GM19025 (cell line): ENCODE results near the gene PTPRT.

Source experiments
- ATAC-seq: cut with Tn5 transposase; IDR thresholded peaks from one replicate; pipeline ENCODE4 v1.9.1; 2021; ENCODE audit warnings: mild to moderate bottlenecking, low read depth, moderate library complexity; ENCODE audit not compliant: unreplicated experiment

Gene PTPRT

DNA sequence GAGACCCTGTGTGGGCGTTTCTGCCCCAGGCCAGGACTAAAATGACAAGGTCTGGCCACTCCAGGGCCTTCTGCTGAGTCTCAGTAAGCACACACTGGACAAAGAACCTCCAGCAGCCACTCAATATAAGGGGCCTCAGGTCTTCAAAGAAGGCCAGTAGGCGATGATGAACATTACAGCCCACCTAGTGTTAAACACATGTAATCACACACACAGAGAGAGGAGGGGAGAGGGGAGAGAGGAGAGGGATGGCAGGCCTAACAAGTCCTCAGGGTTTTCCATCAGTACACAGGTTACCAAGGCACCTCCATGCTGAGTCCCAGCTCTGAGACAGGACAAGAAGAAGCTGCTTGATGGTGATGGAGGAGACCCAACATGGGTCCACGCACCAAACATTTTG is 325.6 kb downstream of the PTPRT start:
- no peak for ATAC-seq

DNA sequence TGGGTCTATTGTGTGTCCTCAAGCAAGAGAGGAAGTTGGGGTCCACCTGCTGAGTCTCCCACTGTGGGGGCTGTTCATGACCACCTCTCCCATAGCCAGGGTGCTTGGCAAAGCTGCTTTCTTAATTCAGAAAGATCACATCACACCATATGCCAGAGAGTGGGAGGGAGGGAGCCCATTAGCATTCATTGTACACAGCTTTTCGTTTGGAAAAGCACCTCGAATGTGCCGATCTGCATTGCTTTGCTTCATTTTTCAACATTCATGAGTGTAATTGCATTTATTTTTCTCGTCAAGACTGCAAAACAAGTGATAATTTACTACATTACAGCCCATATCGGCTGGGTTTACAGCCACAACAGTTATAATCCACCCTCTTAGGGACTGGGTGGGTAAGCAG is 327.3 kb downstream of the PTPRT start:
- ATAC-seq, result no peak

DNA sequence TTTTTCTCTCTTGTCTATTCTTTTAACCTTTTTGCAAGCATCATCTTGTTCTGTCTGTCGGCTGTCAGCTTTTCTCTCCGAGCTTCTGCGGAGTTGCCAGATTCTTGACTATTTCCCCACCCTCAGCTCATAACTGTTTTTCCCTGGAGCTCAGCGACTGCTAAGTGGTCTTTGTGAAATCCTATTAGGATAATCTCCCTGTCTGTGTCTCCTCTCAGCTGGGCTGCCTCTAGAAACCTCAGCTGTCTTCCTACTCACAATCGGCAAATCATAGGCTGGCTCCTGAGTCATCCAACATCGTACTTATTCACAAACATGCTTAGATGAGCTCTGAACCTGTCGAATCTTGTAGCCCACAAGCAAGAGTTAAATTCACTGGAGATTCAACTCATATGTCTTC is 332.3 kb downstream of the PTPRT start:
- ATAC-seq, result no peak

DNA sequence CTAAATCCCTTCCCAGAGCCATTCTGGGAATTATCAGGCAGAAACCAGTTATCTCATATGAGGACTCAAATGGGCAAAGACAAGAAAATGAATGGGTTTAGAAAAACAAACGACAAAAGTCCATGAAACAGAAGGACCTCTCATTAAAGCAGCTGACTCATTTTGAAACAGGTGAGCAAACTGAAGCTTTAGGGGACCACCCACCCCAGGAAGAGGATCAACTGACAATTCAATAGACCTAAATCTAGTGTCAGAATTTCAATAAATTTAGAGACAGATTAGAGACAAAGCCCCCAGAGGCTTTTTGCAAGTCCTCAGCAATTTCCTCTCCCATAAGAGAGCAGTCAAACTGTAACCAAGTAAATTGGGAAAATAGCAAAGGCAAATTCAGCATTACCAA is 333.8 kb downstream of the PTPRT start:
- no peak for ATAC-seq

DNA sequence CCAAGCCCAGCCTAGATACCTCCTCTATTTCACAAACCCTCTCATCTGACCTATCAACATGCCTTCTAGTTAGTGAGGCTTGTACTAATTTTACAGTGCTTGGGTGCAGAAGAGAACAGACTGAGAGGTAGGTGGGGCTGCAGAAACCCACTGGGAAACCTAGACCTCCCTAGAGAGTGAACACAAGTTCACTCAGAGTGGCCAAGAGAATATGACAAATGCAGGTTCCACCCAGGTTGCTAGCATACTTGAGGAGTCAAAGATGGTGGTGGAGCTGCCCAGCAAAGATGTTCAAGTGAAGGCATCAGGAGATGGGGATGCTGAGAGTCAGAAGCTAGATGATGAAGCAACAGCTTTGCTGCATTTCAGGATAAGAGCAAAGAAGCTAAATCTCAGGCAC is 337.0 kb downstream of the PTPRT start:
- no peak for ATAC-seq

DNA sequence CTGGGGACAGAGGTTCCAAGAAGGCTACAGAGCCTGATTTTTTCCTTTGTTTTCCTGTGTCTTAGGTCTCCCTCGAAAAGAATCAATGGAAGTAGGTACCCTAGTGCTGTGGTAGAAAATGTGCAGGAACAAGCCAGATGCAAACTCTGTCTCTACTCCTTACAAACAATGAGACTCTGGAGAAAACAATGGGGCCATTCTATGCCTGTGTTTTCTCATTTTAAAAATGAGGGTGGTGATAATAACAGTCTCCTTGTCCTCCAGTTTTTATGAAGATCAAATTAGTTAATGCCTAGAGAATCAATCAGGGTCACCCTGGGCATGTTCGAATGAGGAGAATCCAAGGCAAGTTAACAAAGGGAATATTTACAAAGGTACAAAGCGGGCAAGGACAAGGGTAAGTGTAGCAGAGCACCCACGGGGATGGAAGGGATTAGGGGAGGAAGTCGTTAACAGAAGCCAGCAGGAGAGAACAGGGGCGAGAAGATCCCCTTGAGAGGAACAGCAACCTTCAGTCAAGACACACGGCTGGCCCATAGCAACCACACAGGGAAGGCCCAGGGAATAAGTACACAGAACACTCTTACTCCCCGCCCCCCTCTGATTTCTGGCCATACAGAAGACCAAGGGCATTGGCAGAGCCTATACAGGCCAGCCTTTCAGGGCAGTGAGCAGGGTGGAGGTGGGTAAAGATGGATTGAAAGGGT is 342.8 kb downstream of the PTPRT start:
- no peak for ATAC-seq

DNA sequence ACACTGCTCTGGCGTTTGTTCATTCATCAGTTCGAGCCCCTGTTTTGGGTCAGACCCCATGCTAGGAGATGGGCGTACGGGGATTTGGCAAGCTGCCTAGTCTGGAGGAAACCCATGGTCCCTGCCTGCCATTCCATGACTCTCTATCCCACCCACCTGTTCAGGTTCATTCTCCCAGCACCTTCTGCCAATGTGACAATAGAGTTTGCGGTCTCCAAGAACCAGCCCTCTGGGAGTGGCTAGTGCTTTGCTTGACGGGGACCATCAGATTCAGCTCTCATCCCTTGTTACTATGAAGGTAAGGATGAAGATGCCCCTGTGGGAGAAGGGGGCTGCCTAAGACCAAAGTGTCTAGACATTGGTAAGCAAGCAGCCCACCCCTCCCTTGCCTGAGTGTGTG is 345.0 kb downstream of the PTPRT start:
- ATAC-seq, result no peak

DNA sequence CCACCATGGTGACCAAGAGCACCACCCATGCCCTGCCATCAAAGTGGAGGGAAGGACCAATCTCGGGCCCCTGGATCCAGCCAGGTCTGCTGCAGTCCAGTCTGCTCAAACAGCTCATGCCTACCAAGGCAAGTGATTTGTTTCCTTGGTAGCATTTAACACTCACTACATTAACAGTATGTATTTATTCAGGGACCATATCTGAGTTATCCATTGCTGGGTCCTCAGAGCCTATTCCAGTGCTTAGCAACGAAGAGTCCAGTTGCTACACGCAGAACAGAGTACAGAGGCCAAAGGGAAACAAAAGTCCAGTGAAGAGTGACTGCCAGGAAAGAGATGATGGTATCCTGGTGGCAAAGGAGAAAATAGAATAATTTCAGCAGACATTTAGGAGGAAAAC is 352.2 kb downstream of the PTPRT start:
- no peak for ATAC-seq

DNA sequence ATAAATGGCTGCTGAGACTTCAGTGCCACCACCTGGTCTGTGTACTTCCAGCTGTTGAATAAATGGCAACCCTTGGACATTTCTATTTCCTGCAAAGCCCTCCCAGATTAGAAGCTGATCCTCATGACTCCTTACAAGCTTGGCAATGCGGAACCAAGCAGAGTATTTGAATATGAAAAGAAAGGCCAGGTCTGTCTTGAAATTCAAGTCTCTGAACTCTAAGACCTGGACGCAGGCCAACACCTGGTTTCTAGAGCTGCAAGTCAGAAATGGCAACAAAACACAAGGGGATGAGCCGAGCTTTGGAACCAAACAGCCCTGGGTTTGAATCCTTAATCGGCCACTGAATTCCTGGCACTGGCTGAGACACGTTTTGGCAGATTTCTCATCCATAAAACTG is 353.4 kb downstream of the PTPRT start:
- ATAC-seq, result no peak

DNA sequence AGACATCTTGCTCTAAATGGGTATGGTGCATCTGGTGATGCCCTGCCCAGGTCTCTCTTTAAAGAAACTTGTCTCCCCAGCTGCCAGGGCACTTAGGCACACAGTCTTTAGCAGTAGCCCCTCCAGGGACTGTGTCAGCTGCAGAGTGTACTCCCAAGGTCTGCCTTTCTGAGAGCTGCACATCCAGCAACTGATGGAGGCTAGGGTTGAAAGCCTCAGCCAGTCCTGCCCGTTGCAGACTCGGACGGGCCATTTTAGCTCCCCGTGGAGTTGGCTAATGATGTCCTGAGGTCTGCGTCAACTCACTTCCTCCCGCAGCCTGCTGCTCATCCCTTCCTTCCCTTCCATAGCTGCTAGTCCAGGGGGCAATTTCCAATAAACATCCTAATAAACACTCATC is 381.8 kb downstream of the PTPRT start:
- ATAC-seq, result no peak

DNA sequence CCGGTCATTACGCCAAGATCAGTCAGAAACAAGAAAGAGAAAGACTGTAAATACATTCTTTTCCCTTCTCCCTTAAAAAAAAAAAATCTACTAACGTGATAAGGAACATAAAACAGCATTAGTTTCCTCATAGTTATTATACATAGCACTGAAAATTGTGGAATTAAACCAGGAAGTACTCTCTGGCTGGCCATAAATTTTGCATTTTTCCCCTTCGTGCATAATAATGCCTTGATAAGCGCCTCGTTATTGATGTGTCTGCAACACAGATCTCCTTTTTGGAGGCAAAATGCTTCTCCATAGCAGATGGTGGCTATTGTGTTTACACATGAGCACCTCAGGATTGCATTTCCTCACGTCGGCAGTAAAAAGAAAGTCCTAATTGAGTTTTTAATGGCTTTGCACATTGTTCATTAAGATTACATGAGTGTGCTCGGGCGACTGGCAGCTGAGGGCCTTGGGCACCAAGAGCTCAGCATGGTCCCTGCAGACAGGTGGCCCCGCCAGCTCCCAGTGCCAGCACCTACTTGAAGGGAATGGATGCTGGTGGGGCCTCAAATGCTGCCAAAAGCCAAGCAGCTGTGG is 394.5 kb downstream of the PTPRT start:
- no peak for ATAC-seq

DNA sequence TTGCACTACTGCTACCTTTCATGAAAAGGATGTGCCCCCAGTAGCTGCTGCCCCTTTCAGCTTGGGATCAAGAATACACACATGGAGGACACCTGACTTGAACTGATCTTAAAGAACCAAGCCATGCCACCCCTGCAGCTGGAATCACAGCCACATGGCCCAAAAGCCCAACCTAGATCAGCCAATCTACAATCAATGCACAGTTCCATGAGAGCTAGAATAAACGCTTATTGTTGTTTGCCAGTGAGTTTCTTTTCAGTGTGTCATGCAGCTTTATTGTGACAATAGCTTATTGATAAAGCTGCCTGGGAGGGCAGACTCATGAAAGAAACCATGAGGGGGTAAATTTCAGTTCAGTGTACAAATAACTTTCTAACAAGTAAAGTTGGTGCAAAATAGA is 397.7 kb downstream of the PTPRT start:
- ATAC-seq, result no peak

DNA sequence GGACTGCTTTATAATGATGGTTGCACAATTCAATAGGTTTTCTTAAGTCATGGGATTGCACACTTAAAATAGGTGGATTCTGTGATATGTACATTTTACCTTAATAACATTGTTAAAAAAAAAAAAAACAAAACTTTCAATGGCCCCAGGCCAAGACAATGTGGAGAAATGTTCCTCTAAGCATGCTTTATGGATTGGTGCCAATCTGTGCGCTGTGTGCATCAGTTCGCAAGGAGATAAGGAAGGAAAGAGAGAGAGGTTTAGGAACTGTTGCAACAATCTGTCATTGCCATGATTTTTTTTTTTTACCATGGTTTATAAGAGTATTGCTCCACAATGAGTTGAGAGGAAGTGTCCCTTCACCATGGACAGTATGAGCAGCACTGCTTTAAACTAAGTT is 399.6 kb downstream of the PTPRT start:
- ATAC-seq, result no peak

DNA sequence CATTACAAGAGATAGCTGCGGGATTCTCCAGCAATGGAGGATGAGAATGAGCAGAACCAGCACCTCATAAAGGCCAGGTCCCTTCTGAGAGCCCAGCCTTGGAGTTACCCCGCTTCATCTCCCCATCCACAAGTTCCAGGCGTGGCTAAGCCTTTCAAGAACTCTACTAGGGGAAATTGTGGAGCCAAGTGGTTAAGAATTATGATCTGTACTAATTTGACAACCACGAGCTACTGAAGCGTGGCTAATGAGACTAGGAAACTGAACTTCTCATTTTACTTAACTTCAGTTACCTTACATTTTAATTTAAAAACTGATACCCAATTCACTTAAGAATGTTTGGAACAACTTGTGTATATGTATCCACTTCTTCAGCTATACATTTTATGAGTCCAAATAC is 401.0 kb downstream of the PTPRT start:
- no peak for ATAC-seq

DNA sequence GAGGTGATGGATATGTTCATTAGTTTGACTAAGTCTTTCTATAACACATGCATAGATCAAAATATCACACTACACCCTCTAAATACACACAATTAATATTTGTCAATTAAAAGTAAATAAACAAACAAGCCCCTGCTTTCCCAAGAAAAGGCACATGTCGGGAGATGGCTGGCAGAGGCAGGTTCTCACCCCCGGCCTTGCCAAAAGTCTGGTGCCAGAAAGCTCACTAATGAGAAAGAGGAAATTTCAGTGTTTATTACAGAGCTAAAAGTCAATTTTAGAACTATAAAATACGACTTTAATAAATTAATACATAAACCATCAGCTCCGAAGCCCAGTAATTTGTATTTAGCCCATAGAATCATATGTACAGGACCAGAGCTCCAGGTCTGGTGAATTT is 404.7 kb downstream of the PTPRT start:
- ATAC-seq, result no peak

DNA sequence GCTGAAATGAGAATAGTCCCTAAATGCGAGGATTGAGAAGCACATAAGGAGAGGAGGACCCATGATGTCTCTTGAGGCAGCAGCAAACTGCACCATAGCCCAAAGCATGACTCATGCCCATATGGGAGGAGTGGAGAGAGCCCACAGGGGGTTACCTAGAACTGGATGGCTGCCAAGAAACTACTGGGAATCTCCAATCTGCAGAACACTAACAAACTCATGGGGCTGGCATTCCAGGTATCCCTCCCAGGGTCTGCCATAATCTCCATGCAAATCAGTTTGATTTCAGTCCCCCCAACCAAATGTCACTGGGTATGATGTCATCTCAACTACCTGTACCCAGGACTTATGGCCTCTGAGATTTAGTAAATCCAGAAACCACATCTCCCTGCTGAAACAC is 410.5 kb downstream of the PTPRT start:
- ATAC-seq, result no peak

DNA sequence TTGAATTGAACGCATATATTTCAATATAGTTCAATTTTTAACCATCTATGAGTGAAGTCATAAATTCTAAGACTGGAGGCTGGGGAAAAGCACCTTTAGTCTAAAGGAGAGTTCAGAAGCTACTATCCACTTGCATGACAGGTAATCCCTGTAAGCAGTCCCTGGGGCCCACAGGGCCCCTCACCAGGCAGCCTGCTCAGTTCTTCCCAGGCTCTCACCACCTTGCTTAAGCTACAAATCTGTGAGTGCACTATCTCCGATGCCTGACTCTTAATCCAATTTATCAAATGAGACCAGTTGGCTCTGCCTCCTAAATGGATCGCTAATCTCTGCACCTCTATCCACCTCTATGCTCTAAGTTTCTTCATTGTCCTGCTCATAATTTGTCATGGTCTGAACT is 413.8 kb downstream of the PTPRT start:
- no peak for ATAC-seq

DNA sequence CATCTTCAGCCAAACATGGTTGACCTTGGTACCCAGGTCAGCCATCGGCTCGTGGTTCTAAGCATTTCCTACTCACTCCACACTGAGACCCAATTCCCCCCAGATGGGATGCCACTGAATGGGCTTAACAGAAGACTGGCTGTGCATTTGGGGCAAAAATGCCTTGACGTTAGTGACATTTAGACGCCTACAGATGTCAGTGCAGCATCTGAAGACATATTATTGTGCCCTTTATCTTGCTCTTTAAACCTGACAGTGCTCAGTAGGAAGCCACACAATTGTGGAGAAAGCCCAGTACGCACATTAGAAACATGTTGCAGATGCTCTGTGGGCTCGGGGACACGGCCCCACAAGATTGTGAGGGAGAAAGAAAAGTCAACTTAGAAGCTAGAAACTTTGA is 414.7 kb downstream of the PTPRT start:
- no peak for ATAC-seq

DNA sequence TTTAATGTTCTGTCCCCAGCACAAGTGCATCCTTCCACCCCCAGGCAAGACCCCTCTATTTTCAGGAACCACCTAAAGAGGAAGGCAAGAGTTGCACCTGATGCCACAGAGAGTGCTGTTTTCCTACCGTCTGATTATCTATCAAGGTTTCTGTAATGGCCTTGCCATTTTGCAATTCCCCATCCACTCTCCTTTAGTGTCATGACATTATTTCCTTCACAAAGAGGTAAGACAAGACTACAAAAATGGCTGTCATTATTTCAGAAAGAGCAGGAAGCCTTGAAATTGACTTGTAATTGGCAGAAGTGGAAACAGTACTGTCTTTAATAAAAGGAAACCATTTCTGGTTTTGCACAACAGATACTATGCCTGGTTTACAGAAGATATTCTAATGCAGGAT is 426.7 kb downstream of the PTPRT start:
- no peak for ATAC-seq

DNA sequence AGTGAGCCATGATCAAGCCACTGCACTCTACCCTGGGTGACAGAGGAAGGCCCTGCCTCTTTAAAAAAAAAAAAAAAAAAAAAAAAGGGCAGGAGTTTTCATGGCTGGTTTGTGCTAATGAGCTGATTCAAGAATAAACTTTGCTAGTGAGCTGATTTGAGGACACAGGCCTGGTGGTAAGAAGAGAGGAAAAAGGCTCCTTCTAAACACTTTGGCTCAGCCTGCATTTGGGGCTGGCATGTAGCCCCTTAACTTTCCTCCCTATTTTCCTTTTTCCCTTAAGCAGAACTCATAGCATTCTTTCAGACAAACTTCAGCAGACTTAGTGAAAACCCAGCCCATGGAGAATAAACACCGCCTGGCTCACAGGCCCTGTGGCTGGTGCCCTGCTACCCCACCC is 432.7 kb downstream of the PTPRT start:
- ATAC-seq, result no peak

DNA sequence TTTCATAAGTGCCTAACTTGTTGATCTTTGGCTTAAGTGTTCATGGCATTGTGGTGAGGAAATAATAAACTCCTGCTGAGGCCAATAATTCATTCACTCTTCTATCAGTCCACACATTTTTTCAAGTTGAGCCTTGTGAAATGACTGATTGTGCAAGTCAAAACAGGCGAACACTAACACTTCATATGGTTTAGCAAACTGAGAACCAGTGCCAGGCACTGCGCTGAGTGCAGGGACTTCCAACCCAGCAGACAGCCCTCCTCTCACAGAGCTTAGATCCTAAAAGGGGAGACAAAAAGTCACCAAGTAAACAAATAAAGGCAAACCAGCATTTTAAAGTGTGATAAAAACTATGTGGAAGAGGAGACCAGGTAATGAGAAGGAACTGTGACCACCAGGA is 435.0 kb downstream of the PTPRT start:
- no peak for ATAC-seq

DNA sequence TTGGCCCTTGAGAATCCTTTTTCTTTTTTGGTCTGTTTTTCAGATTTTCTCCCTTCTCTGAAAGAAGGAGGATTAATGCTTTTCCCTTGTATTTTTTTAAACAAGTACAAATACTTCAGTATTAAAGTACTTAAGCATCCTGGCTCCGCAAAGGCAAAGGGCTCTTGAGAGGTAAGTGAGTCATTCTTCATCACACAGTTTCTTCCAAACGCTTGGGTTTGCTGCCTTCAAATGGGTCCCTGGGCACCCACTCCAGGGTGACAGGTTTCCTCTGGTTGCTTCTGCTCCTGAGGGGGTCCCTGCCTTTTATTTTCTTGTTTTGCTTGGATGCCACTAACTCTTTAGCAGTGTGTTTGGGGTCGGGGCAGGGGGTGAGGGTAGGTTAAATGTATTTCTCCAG is 437.1 kb downstream of the PTPRT start:
- ATAC-seq, result no peak

DNA sequence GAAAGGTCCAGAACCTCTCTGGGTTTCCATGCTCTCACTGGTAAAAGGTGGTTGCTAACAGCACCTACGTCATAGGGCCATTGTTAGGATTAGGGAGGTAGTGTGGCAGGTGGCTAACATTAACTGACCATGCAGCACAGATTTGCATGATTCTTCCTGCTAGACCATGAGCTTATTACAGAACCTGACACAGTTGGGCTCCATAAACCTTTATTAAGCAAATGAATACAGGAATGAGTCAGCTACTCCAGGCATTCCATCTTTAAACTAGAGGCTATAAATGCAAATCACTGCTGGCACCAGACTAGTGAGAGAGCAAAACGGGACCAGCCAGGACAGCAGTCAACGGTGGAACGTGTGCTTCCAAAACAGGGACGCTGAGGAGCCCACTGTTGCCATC is 440.1 kb downstream of the PTPRT start:
- ATAC-seq, result no peak
